GM12875 (cell line): ENCODE measurements around the gene DESI1.

Experiments
- H3K4me3 ChIP-seq: one replicate; pipeline ENCODE4 v1.5.1; 2011; ENCODE audit warnings: low read depth, low read length, control low read depth
- TF ChIP-seq, protein P1 (sequence below): IDR thresholded peaks from 2 replicates; pipeline ENCODE4 v1.5.1; 2011; ENCODE audit warnings: low read depth, mild to moderate bottlenecking, control low read depth, inconsistent platforms, low read length, moderate library complexity, borderline replicate concordance; ENCODE audit not compliant: insufficient read depth

The DESI1 gene

DNA sequence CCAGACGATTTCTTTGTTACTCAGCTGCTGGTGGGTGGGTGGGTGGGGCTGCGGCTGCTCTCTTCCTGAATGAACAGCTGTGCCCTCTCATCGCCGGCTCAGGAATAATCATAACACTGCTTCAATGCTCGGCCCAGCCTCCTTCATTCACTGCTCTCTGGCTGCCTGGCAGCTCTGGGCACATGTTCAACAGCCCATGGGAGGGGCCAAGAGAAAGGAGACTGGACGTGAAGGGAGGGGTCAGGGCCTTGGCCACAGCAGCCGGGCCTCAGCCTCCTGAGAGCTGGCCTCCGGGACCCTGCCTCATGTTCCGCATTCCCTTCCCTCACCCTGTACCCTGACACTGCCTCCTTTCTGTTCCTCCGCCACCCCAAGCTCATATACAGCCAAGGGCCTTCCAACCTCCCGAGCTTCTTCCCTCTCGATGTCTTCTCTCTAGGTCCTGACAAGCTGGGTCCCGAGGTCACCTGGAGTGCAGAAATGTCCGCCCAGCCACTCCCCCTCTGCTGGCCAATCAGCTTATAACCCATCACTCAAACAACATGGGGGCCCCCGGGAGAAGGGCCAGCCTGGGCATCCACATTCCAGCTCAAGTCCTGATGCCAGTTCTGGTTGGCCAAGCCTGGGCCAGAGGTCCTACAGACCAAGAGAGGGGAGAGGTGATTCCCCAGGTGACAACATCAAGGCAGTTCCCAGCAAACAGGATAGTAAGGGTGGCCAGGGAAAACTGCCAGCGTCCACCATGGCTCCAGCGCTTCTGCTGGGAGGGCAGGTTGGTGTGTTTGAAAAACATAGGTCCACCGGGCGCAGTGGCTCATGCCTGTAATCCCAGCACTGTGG, 63.2 kb downstream of the DESI1 start:
- TF ChIP-seq, protein P1, sequence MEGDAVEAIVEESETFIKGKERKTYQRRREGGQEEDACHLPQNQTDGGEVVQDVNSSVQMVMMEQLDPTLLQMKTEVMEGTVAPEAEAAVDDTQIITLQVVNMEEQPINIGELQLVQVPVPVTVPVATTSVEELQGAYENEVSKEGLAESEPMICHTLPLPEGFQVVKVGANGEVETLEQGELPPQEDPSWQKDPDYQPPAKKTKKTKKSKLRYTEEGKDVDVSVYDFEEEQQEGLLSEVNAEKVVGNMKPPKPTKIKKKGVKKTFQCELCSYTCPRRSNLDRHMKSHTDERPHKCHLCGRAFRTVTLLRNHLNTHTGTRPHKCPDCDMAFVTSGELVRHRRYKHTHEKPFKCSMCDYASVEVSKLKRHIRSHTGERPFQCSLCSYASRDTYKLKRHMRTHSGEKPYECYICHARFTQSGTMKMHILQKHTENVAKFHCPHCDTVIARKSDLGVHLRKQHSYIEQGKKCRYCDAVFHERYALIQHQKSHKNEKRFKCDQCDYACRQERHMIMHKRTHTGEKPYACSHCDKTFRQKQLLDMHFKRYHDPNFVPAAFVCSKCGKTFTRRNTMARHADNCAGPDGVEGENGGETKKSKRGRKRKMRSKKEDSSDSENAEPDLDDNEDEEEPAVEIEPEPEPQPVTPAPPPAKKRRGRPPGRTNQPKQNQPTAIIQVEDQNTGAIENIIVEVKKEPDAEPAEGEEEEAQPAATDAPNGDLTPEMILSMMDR, result no peak
- no peak overlapping the region for H3K4me3 ChIP-seq

DNA sequence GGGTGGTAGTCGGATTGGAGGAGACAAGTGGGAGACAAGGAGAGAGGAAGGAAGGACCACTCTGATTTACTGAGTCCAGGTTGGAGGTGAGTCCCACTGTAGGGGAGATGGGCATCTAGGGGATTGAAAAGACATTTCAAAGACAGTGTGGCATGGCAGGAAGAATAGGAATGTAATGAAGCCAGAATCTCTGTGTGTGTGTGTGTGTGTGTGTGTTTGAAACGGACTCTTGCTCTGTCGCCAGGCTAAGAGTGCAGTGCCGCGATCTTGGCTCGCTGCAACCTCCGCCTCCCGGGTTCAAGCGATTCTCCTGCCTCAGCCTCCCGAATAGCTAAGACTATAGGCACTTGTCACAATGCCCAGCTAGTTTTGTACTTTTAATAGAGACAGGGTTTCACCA, 64.3 kb downstream of the DESI1 start:
- no peak overlapping the region for H3K4me3 ChIP-seq
- TF ChIP-seq, protein P1, result no peak

DNA sequence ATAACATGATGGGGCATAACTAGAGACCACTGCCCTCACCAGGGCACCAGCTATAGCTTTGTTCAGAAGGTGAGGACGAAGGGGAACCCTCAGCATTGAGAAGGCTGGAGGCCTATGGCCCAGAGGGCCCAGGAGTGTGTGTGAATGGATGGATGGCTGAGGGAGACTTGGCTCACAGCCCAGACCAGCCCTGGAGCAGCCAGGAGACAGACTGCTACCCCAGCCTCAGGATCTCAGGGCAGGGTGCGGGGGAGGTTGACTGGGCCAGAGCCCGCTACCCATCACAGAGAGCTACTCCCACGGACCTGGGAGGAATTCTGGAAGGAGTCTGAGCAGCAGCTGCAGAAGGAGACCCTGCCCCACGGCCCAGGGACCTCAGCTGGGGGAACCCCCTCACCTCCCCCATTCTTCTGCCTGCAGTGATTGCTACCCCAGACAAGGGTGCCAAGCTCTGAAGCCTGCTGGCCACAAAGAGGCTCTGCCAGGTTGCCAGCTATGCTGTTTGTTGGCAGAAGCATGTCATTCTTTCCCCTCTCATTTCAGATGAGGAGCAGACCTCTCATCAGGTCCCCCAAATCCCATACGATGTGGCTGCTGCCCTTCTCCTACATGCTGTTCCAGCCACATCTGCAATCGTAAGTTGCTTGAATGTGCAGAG, 65.4 kb downstream of the DESI1 start:
- TF ChIP-seq, protein P1, result no peak
- H3K4me3 ChIP-seq, result no peak overlapping the region

DNA sequence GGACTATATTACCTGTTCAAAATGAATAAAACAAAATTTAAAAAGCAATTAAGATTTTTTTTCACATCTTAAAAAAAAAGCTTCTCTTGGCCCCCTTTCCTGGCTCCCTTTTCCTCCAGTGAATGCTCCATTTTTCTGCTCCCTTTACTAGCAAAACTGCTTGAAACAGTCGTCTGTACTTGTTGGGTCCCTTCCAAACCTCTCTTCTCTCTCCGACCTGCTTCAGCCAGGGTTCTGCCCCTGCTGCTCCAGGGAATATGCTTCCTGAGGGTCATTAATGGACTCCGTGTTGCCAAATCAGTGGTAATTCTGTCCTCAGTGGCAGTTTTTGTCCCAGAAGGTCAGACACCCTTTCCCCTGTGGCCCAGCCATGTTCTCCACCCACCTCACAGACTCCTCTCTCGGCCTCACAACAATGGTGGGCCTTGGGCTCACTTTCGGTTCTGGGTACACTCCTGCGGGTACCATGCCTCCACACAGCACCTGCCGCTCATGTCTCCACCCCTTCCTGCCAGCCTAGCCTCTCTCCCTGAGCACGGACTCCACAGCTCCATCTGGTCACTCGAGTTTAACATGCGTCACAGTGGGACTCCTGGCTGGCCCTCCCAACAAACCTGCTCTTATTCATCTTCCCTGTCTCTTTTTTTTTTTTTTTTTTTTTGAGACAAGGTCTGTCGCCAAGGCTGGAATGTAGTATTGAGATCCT, 68.8 kb downstream of the DESI1 start:
- H3K4me3 ChIP-seq, result no peak overlapping the region
- TF ChIP-seq, protein P1, result no peak

DNA sequence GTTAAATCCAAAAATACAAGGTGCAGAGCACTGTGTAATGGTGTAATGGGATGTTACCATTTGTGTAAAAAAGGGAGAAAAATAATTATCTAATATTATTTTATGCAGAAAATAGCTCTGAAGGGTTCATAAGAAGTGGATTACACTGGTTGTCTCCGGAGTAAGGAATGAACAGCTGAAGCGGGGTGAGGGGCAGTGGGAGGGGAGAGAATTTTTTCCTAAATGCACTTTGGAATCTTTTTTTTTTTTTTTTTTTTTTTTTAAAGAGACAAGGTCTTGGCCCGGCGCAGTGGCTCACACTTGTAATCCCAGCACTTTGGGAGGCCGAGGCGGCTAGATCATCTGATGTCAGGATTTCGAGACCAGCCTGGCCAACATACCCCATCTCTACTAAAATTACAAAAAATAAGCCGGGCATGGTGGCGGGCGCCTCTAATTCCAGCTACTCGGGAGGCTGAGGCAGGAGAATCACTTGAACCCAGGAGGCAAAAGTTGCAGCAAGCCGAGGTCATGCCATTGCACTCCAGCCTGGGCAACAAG, 69.8 kb downstream of the DESI1 start:
- TF ChIP-seq, protein P1, result no peak
- H3K4me3 ChIP-seq, result no peak overlapping the region

DNA sequence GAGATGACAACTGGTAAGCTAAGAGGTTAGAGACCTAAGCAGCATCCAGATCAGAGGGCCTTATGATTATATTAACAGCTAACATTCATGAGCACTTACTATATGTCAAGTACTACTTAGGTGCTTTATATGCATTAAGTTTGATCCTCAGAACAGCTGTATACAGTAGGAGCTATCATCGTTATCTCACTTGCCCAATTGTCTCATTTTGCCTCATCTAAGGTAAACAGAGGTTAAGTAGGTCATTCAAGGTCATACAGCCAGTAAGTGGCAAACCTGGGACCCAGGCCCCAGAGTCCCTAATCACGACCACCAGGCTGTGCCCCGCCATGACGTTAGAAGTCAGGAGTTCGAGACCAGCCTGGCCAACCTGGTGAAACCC, 72.0 kb downstream of the DESI1 start:
- no peak overlapping the region for H3K4me3 ChIP-seq
- TF ChIP-seq, protein P1, result no peak
